ENCODE measurements around the gene ZNF761. TPM values are rescaled to one million over a fixed set of nuclear protein-coding genes. Genes with fewer than 3 reads are reported as not detected.
"Not testable (repeated sequence)": the region's sequence is repeated elsewhere in the genome, so short reads cannot be mapped to it uniquely, and the experiment has no call there.

Gene ZNF761
- total RNA-seq, 2 experiments from 2014 or later, result 11.2 to 11.3 TPM

GRCh38 chr19:53466726-53467484 lies 35.1 kb downstream of the ZNF761 start:
- peaks cover 34% of the 10 kb centered on the region for H3K9me3 Mint-ChIP-seq
- H3K27me3 Mint-ChIP-seq, result no peaks in the 10 kb centered on the region
- POLR2A ChIA-PET, result no interaction called here
- H3K4me1 Mint-ChIP-seq, result peaks cover 25% of the 10 kb centered on the region
- peak overlapping the region; percentile 92 for H3K27ac Mint-ChIP-seq
- peaks cover 37% of the 10 kb centered on the region for H3K36me3 Mint-ChIP-seq (ENCODE audit: low read depth)
- DNase-seq, result no peak
- CTCF ChIA-PET, result no interaction called here
- H3K4me3 Mint-ChIP-seq, result peak overlapping the region; percentile 85

- Mint-ChIP-seq H3K4me1 (peaks cover 25% of the 10 kb centered on the region), H3K4me3 (peak within 1 kb of the TSS; percentile 85), H3K36me3 (ENCODE audit: low read depth) (peaks cover 44% of the 10 kb centered on the region), H3K27ac (peak within 1 kb of the TSS; percentile 92), H3K9me3 (peaks cover 36% of the 10 kb centered on the region), H3K27me3 (no peaks in the 10 kb centered on the region)
- ChIA-PET CTCF (no interaction called here), POLR2A (no interaction called here)
- peak; percentile 95 for DNase-seq
Observed at GRCh38 chr19:53467485-53468262, 35.9 kb downstream of the ZNF761 start, which contains the start of gene ZNF813. TSS of gene ZNF813 (plus strand) at chr19:53467733. CDS start at chr19:53483823, 16,090 bp downstream.

- CTCF ChIA-PET, result interaction anchor here (0.5 kb wide), 1 partner anchor 1330 kb away, joined by 3 read pairs; no protein-coding TSS in a partner anchor
- H3K27me3 Mint-ChIP-seq, DNase-seq, POLR2A ChIA-PET: not testable (repeated sequence)
- Mint-ChIP-seq H3K27ac (peak overlapping the region; percentile 92), H3K36me3 (ENCODE audit: low read depth) (peaks cover 45% of the 10 kb centered on the region), H3K4me3 (peak overlapping the region; percentile 85), H3K4me1 (peaks cover 23% of the 10 kb centered on the region), H3K9me3 (peaks cover 33% of the 10 kb centered on the region)
Observed at GRCh38 chr19:53468628-53469027, 36.8 kb downstream of the ZNF761 start.

GRCh38 chr19:53471916-53472315 lies 40.1 kb downstream of the ZNF761 start:
- Mint-ChIP-seq H3K9me3 (peaks cover 33% of the 10 kb centered on the region), H3K4me1 (peaks cover 21% of the 10 kb centered on the region), H3K4me3 (no peak overlapping the region), H3K36me3 (ENCODE audit: low read depth) (peaks cover 67% of the 10 kb centered on the region), H3K27ac (no peak overlapping the region), H3K27me3 (no peaks in the 10 kb centered on the region)
- ChIA-PET POLR2A (no interaction called here), CTCF (interaction anchor here (1.1 kb wide), 1 partner anchor 43 kb away, joined by 3 read pairs; no protein-coding TSS in a partner anchor)
- no peak for DNase-seq

GRCh38 chr19:53474832-53475231 lies 43.0 kb downstream of the ZNF761 start:
- peaks cover 80% of the 10 kb centered on the region for H3K36me3 Mint-ChIP-seq (ENCODE audit: low read depth)
- POLR2A ChIA-PET, H3K27ac Mint-ChIP-seq, H3K27me3 Mint-ChIP-seq, H3K4me1 Mint-ChIP-seq, DNase-seq, H3K4me3 Mint-ChIP-seq: not testable (repeated sequence)
- H3K9me3 Mint-ChIP-seq, result peaks cover 41% of the 10 kb centered on the region
- CTCF ChIA-PET, result interaction anchor here (0.7 kb wide), 1 partner anchor 254 kb away, joined by 3 read pairs; no protein-coding TSS in a partner anchor

- H3K4me1 Mint-ChIP-seq, H3K4me3 Mint-ChIP-seq: not testable (repeated sequence)
- peaks cover 47% of the 10 kb centered on the region for H3K9me3 Mint-ChIP-seq
Observed at GRCh38 chr19:53475470-53475869, 43.7 kb downstream of the ZNF761 start.

GRCh38 chr19:53483751-53484150 lies 52.0 kb downstream of the ZNF761 start:
- CTCF ChIA-PET, H3K27ac Mint-ChIP-seq, POLR2A ChIA-PET, H3K27me3 Mint-ChIP-seq, DNase-seq, H3K4me1 Mint-ChIP-seq, H3K4me3 Mint-ChIP-seq: not testable (repeated sequence)
- Mint-ChIP-seq H3K9me3 (peaks cover 45% of the 10 kb centered on the region), H3K36me3 (ENCODE audit: low read depth) (peaks cover 87% of the 10 kb centered on the region)

More at GRCh38 chr19:53475470-53475869, 43.7 kb downstream of the ZNF761 start:
- H3K27ac Mint-ChIP-seq, DNase-seq, POLR2A ChIA-PET, CTCF ChIA-PET, H3K27me3 Mint-ChIP-seq: not testable (repeated sequence)
- peaks cover 81% of the 10 kb centered on the region for H3K36me3 Mint-ChIP-seq (ENCODE audit: low read depth)

GRCh38 chr19:53485046-53486004 lies 53.5 kb downstream of the ZNF761 start:
- H3K4me3 Mint-ChIP-seq, result no peak overlapping the region
- H3K4me1 Mint-ChIP-seq, result no peaks in the 10 kb centered on the region
- H3K27ac Mint-ChIP-seq, result no peak overlapping the region
- peaks cover 82% of the 10 kb centered on the region for H3K36me3 Mint-ChIP-seq (ENCODE audit: low read depth)
- ChIA-PET POLR2A (interaction anchor here (0.6 kb wide), 1 partner anchor 488 kb away, joined by 3 read pairs; no protein-coding TSS in a partner anchor), CTCF (no interaction called here)
- DNase-seq, result no peak
- no peaks in the 10 kb centered on the region for H3K27me3 Mint-ChIP-seq
- peaks cover 37% of the 10 kb centered on the region for H3K9me3 Mint-ChIP-seq

- POLR2A ChIA-PET, result no interaction called here
- Mint-ChIP-seq H3K4me3 (no peak overlapping the region), H3K27me3 (no peaks in the 10 kb centered on the region), H3K9me3 (peaks cover 58% of the 10 kb centered on the region), H3K4me1 (no peaks in the 10 kb centered on the region), H3K27ac (no peak overlapping the region), H3K36me3 (ENCODE audit: low read depth) (peaks cover 65% of the 10 kb centered on the region)
- CTCF ChIA-PET, result no interaction called here
- no peak for DNase-seq
Observed at GRCh38 chr19:53492153-53492552, 60.4 kb downstream of the ZNF761 start.

GRCh38 chr19:53497311-53498023 lies 65.7 kb downstream of the ZNF761 start:
- Mint-ChIP-seq H3K36me3 (ENCODE audit: low read depth) (peaks cover 19% of the 10 kb centered on the region), H3K9me3 (peaks cover 46% of the 10 kb centered on the region)
- not testable (repeated sequence) for DNase-seq

GRCh38 chr19:53498024-53498395 lies 66.2 kb downstream of the ZNF761 start:
- peaks cover 43% of the 10 kb centered on the region for H3K9me3 Mint-ChIP-seq
- H3K27me3 Mint-ChIP-seq, H3K27ac Mint-ChIP-seq, DNase-seq, POLR2A ChIA-PET, CTCF ChIA-PET, H3K4me1 Mint-ChIP-seq, H3K4me3 Mint-ChIP-seq: not testable (repeated sequence)
- peaks cover 13% of the 10 kb centered on the region for H3K36me3 Mint-ChIP-seq (ENCODE audit: low read depth)

More at GRCh38 chr19:53497311-53498023, 65.7 kb downstream of the ZNF761 start:
- H3K27ac Mint-ChIP-seq, CTCF ChIA-PET, POLR2A ChIA-PET, H3K4me1 Mint-ChIP-seq, H3K4me3 Mint-ChIP-seq, H3K27me3 Mint-ChIP-seq: not testable (repeated sequence)

GRCh38 chr19:53503151-53503550 lies 71.4 kb downstream of the ZNF761 start:
- H3K4me3 Mint-ChIP-seq; H3K36me3 Mint-ChIP-seq (ENCODE audit: low read depth); CTCF ChIA-PET; H3K27ac Mint-ChIP-seq; POLR2A ChIA-PET; DNase-seq; H3K4me1 Mint-ChIP-seq; H3K27me3 Mint-ChIP-seq: not testable (repeated sequence)
- peaks cover 22% of the 10 kb centered on the region for H3K9me3 Mint-ChIP-seq

All from activated CD4-positive, alpha-beta T cell treated with anti-CD3 and anti-CD28 coated beads, Interleukin-2, amount 10 ng/mL, durations not matched to agents 7 days and 5 days (primary cell).